Heart left ventricle (tissue), 16 donors: ENCODE results near the gene MROH7. TPM values are rescaled to one million over a fixed set of nuclear protein-coding genes. Genes with fewer than 3 reads are reported as not detected.

Experiments used
- ATAC-seq, 4 donors: fragments of 200-7000 bp; cut with Tn5 transposase; one replicate each; pipeline ENCODE4 v1.9.1; 2020 to 2022; ENCODE audit warnings: moderate library complexity in 4 of 4, mild to moderate bottlenecking in 3 of 4, moderate number of reproducible peaks in 1 of 4
- DNase-seq, 5 donors: peaks; one replicate each; pipeline ENCODE4 v3.0.0-alpha.2; 2020
- H3K27ac ChIP-seq, 12 donors: fragments of 200-600 bp; sonication (generic) in 4 of 12; one replicate each; pipeline versions ENCODE4 v1.5.0 to v1.8.0; 2016 to 2022; ENCODE audit warnings: mild to moderate bottlenecking in 2 of 12
- H3K27me3 ChIP-seq, 9 donors: fragments of 200-600 bp; sonication (generic) in 2 of 9; one replicate each; pipeline versions ENCODE4 v1.5.1 to v1.8.0; 2016 to 2022; ENCODE audit warnings: mild to moderate bottlenecking in 3 of 9
- H3K36me3 ChIP-seq, 9 donors: fragments of 200-600 bp; sonication (generic) in 2 of 9; one replicate each; pipeline versions ENCODE4 v1.5.0 to v1.8.0; 2018 to 2022; ENCODE audit warnings: mild to moderate bottlenecking in 2 of 9
- H3K4me1 ChIP-seq, 12 donors: fragments of 200-600 bp; sonication (generic) in 4 of 12; one replicate each; pipeline versions ENCODE4 v1.5.0 to v1.8.0; 2016 to 2022; ENCODE audit warnings: mild to moderate bottlenecking in 3 of 12
- H3K4me3 ChIP-seq, 12 donors: fragments of 200-600 bp; sonication (generic) in 4 of 12; one replicate each; pipeline versions ENCODE4 v1.5.0 to v1.8.0; 2017 to 2022; ENCODE audit warnings: mild to moderate bottlenecking in 9 of 12, moderate library complexity in 4 of 12
- H3K9me3 ChIP-seq, 12 donors: fragments of 200-600 bp; sonication (generic) in 4 of 12; one replicate each; pipeline versions ENCODE4 v1.5.0 to v1.8.0; 2016 to 2022; ENCODE audit warnings: mild to moderate bottlenecking in 1 of 12
- CTCF ChIP-seq, 12 donors: fragments of 200-600 bp; sonication (generic) in 4 of 12; IDR thresholded peaks; one replicate each; pipeline versions ENCODE4 v1.5.0 to v1.8.0; 2018 to 2022; ENCODE audit warnings: antibody characterized with exemption in 12 of 12, mild to moderate bottlenecking in 5 of 12
- POLR2A ChIP-seq, 2 donors: fragments of 450-650 bp; IDR thresholded peaks; one replicate each; pipeline ENCODE4 v1.6.1; 2017; ENCODE audit warnings: antibody characterized with exemption in 2 of 2, mild to moderate bottlenecking in 2 of 2, moderate library complexity in 2 of 2
- WGBS, 4 donors: extraction: QIAGEN DNeasy Blood & Tissue Kit in 2 of 4; methylation state at CpG; one replicate each; pipeline versions ENCODE4 v1.1.5 to v1.1.7; 2013 to 2018; 5-methylcytosine and 5-hydroxymethylcytosine counted together
- intact Hi-C, 10 donors: fragments of 100-400 bp; cut with DNase I; formaldehyde crosslinking; loops; one replicate each; pipeline versions ENCODE4 v1.11.1 to v1.14.2; 2022
- polyA plus RNA-seq, 2 donors: library from polyadenylated mRNA; stranded (reverse); fragments of 200-250 nt; gene quantifications; one replicate each; pipeline ENCODE4 v1.2.3, GENCODE V29; 2013
- total RNA-seq, 9 donors: library from RNA; depleted of rRNA in 2 of 9; stranded (reverse); fragments of >200 nt in 2 of 9; fragmentation: NEBNext Ultra II Directional in 3 of 9; extraction: Animal tissue kit (Norgen Biotek cat#: 25700) in 3 of 9; gene quantifications; one replicate each; pipeline versions ENCODE4 v1.1.0 to v1.2.4, GENCODE V29; 2016 to 2023
- donor health status: ischemic (EF 13 %, LVEDD 7.1; RV severe dilation, severe dysfunction).
- donor health status: healthy with polysubstance abuse.
- donor health status: DM: no; HTN: yes; CAD: no.
- donor health status: DM: no; HTN: no; CAD: no.
- donor health status: ischemic (EF 25% LVEDD 6.9; RV normal size, moderate dysfunction).
- donor health status: ischemic (EF 25% LVEDD 5.7; RV mildly dilated, moderate dysfunction).
- donor health status: healthy.
- donor health status: DM: yes; HTN: yes; CAD: no.
- donor health status: ischemic (EF 35%, LVEDD 5.7; RV mildly dilated, moderate dysfunction).
- donor health status: nonischemic (EF 11% LVEDD 7.7; RV severe dilation, severe dysfunction).
- donor health status: DM: yes; HTN: yes; CAD: no.
- donor health status: PGD.
- donor health status: ischemic (EF 29% LVEDD 5.4; RV normal size, mild dysfunction).
- donor health status: nonischemic (EF 23%, LVEDD 6.1; RV moderate dilation, normal function).

The MROH7 gene
- total and polyA plus RNA-seq, 11 donors: 2.3 to 18.6 (median 9.2) TPM

- no peak overlapping the region for H3K27ac ChIP-seq
- no peak overlapping the region for H3K4me3 ChIP-seq
- peaks cover 0 to 31% (median 11%) of the 10 kb centered on the region in 9 donors for H3K36me3 ChIP-seq
- intact Hi-C loops: no loop called here
- TF ChIP-seq CTCF (IDR thresholded peaks at IDR 0.05) (no peak), POLR2A (IDR thresholded peaks at IDR 0.05) (no peak)
- H3K27me3 ChIP-seq: peaks cover 0 to 4% (median 0%) of the 10 kb centered on the region in 9 donors
- ATAC-seq (no peak), DNase-seq (peak in 1 of 5 donors; percentile 18)
- 93 to 97% (median 95%) methylated on average over 17 to 18 of the region's 18 CpGs for WGBS, 4 donors
- H3K4me1 ChIP-seq: peaks cover 0 to 9% (median 0%) of the 10 kb centered on the region in 12 donors
- no peaks in the 10 kb centered on the region for H3K9me3 ChIP-seq
Observed at GRCh38 chr1:54610601-54611580, 30.7 kb upstream of the MROH7 start.

GRCh38 chr1:54611621-54612020 is 30.0 kb upstream of the MROH7 start:
- no peak for TF ChIP-seq CTCF (IDR thresholded peaks at IDR 0.05)
- no peak for TF ChIP-seq POLR2A (IDR thresholded peaks at IDR 0.05)
- ATAC-seq: no peak
- peaks cover 0 to 9% (median 0%) of the 10 kb centered on the region in 12 donors for H3K4me1 ChIP-seq
- intact Hi-C loops: no loop called here
- no peaks in the 10 kb centered on the region for H3K9me3 ChIP-seq
- no peak overlapping the region for H3K27ac ChIP-seq
- H3K36me3 ChIP-seq: peaks cover 0 to 24% (median 8%) of the 10 kb centered on the region in 9 donors
- peak in 2 of 5 donors; percentile 12 to 47 for DNase-seq
- no peak overlapping the region for H3K4me3 ChIP-seq
- peaks cover 0 to 4% (median 0%) of the 10 kb centered on the region in 9 donors for H3K27me3 ChIP-seq
- 50 to 63% (median 62%) methylated on average over 6 to 8 of the region's 8 CpGs for WGBS, 4 donors

GRCh38 chr1:54614024-54614423 is 27.6 kb upstream of the MROH7 start:
- peaks cover 0 to 4% (median 0%) of the 10 kb centered on the region in 9 donors for H3K27me3 ChIP-seq
- intact Hi-C loops: no loop called here
- no peak for ATAC-seq
- WGBS, 4 donors: 63 to 86% (median 77%) methylated on average over 2 of the region's 2 CpGs
- no peak for DNase-seq
- no peak overlapping the region for H3K27ac ChIP-seq
- peaks cover 0 to 8% (median 0%) of the 10 kb centered on the region in 12 donors for H3K4me1 ChIP-seq
- peaks cover 0 to 5% (median 0%) of the 10 kb centered on the region in 9 donors for H3K36me3 ChIP-seq
- no peak for TF ChIP-seq POLR2A (IDR thresholded peaks at IDR 0.05)
- H3K9me3 ChIP-seq: no peaks in the 10 kb centered on the region
- no peak overlapping the region for H3K4me3 ChIP-seq

- DNase-seq: no peak
Observed at GRCh38 chr1:54614563-54614962, 27.0 kb upstream of the MROH7 start.

More at GRCh38 chr1:54614563-54614962, 27.0 kb upstream of the MROH7 start:
- TF ChIP-seq POLR2A (IDR thresholded peaks at IDR 0.05): no peak
- no peak for TF ChIP-seq CTCF (IDR thresholded peaks at IDR 0.05)
- H3K4me1 ChIP-seq: peaks cover 0 to 4% (median 0%) of the 10 kb centered on the region in 12 donors
- no peaks in the 10 kb centered on the region for H3K9me3 ChIP-seq
- intact Hi-C loops: no loop called here
- peaks cover 0 to 4% (median 0%) of the 10 kb centered on the region in 9 donors for H3K27me3 ChIP-seq
- no peak overlapping the region for H3K27ac ChIP-seq
- no peak for ATAC-seq
- 54 to 72% (median 68%) methylated on average over 8 of the region's 8 CpGs for WGBS, 4 donors
- peaks cover 0 to 4% (median 0%) of the 10 kb centered on the region in 9 donors for H3K36me3 ChIP-seq
- H3K4me3 ChIP-seq: no peak overlapping the region
